ENCODE data around the gene GLIS1.

GRCh38 chr1:53731779-53732305 lies 7.1 kb downstream of the GLIS1 start:
- TF ChIP-seq CTCF (conservative IDR thresholded peaks at IDR 0.05; ENCODE audit: low read length) (no peak), EZH2phosphoT487 (IDR thresholded peaks at IDR 0.05; ENCODE audit: borderline replicate concordance) (no peak)
